Testis (tissue), 3 donors: ENCODE data around the gene LACC1. TPM values are rescaled to one million over a fixed set of nuclear protein-coding genes. Genes with fewer than 3 reads are reported as not detected.

Experiments
- DNase-seq: peaks from one replicate; pipeline ENCODE4 v3.0.0-alpha.2; 2019
- H3K27ac ChIP-seq, 2 donors: fragments of 200-600 bp; sonication (generic); one replicate each; pipeline ENCODE4 v1.5.1; 2019
- H3K27me3 ChIP-seq: fragments of 200-600 bp; sonication (generic); one replicate; pipeline ENCODE4 v1.5.1; 2019
- H3K36me3 ChIP-seq: fragments of 200-600 bp; sonication (generic); one replicate; pipeline ENCODE4 v1.5.1; 2017; ENCODE audit warnings: low read depth; ENCODE audit errors: missing control alignments
- H3K4me1 ChIP-seq: fragments of 200-600 bp; sonication (generic); one replicate; pipeline ENCODE4 v1.5.1; 2019
- H3K4me3 ChIP-seq, 2 donors: fragments of 200-600 bp; sonication (generic); one replicate each; pipeline ENCODE4 v1.5.1; 2017 to 2019
- H3K9me3 ChIP-seq: fragments of 200-600 bp; sonication (generic); one replicate; pipeline ENCODE4 v1.5.1; 2017
- CTCF ChIP-seq, 3 experiments: fragments of 450-650 bp in 2 of 3; fragments of 200-600 bp in 1 of 3; sonication (generic) in 1 of 3; IDR thresholded peaks; one replicate each; pipeline ENCODE4 v1.5.1; 2016 to 2019; ENCODE audit warnings: antibody characterized with exemption in 3 of 3, mild to moderate bottlenecking in 2 of 3, moderate library complexity in 1 of 3
- POLR2A ChIP-seq: fragments of 450-650 bp; IDR thresholded peaks from one replicate; pipeline ENCODE4 v1.6.1; 2017; ENCODE audit warnings: antibody characterized with exemption, mild to moderate bottlenecking, moderate library complexity
- WGBS, 2 donors: methylation state at CpG; one replicate each; pipeline ENCODE4 v1.1.5; 2018; 5-methylcytosine and 5-hydroxymethylcytosine counted together
- intact Hi-C: fragments of 100-400 bp; cut with DNase I; formaldehyde crosslinking; loops from one replicate; pipeline ENCODE4 v1.15.1; 2023; ENCODE audit warnings: low total_unique reads
- polyA plus RNA-seq: library from polyadenylated mRNA; stranded (reverse); fragments of 350-450 nt; fragmentation: Illumina TruSeq; extraction: RNeasy Lipid Tissue Mini Kit (QIAGEN cat#74804); gene quantifications from one replicate; pipeline ENCODE4 v1.2.3, GENCODE V29; 2014; ENCODE audit warnings: low read depth, low replicate concordance; ENCODE audit not compliant: insufficient read depth
- total RNA-seq, 2 donors: library from RNA; depleted of rRNA; stranded (reverse); fragments of >200 nt; gene quantifications; one replicate each; pipeline ENCODE4 v1.2.3, GENCODE V29; 2016

LACC1 gene
- total and polyA plus RNA-seq, 3 donors from 2014 or later, result 6.1 to 34.4 (median 29.1) TPM

GRCh38 chr13:43915451-43915850 is 35.7 kb downstream of the LACC1 start:
- DNase-seq, result no peak
- no peaks in the 10 kb centered on the region for H3K36me3 ChIP-seq

GRCh38 chr13:43916828-43917227 is 37.1 kb downstream of the LACC1 start:
- H3K27ac ChIP-seq, result no peak overlapping the region
- no peaks in the 10 kb centered on the region for H3K36me3 ChIP-seq
- intact Hi-C loops, result no loop called here
- no peaks in the 10 kb centered on the region for H3K9me3 ChIP-seq
- no peak overlapping the region for H3K4me3 ChIP-seq
- no peaks in the 10 kb centered on the region for H3K4me1 ChIP-seq
- WGBS, 2 donors, result 32 to 49% methylated on average over 2 of the region's 2 CpGs
- no peak for DNase-seq
- TF ChIP-seq CTCF (IDR thresholded peaks at IDR 0.05) (no peak), POLR2A (no peak)
- H3K27me3 ChIP-seq, result no peaks in the 10 kb centered on the region

More at GRCh38 chr13:43915451-43915850, 35.7 kb downstream of the LACC1 start:
- TF ChIP-seq CTCF (IDR thresholded peaks at IDR 0.05) (no peak), POLR2A (no peak)
- Histone ChIP-seq H3K4me1 (peaks cover 3% of the 10 kb centered on the region), H3K27ac (no peak overlapping the region), H3K9me3 (no peaks in the 10 kb centered on the region), H3K4me3 (no peak overlapping the region), H3K27me3 (no peaks in the 10 kb centered on the region)
- 43 to 58% methylated on average over 4 to 6 of the region's 6 CpGs for WGBS, 2 donors
- intact Hi-C loops, result no loop called here

GRCh38 chr13:43918636-43919035 is 38.9 kb downstream of the LACC1 start:
- no peak for DNase-seq
- 87 to 88% methylated on average over 5 of the region's 5 CpGs for WGBS, 2 donors
- Histone ChIP-seq H3K4me3 (no peak overlapping the region), H3K9me3 (no peaks in the 10 kb centered on the region), H3K27ac (no peak overlapping the region), H3K27me3 (no peaks in the 10 kb centered on the region), H3K36me3 (no peaks in the 10 kb centered on the region), H3K4me1 (no peaks in the 10 kb centered on the region)
- TF ChIP-seq POLR2A (no peak), CTCF (IDR thresholded peaks at IDR 0.05) (no peak)
- intact Hi-C loops, result no loop called here

- H3K36me3 ChIP-seq, result no peaks in the 10 kb centered on the region
These were observed 41.4 kb downstream of the LACC1 start for GRCh38 chr13:43920965-43921674.

More at GRCh38 chr13:43920965-43921674, 41.4 kb downstream of the LACC1 start:
- no peaks in the 10 kb centered on the region for H3K4me1 ChIP-seq
- no peaks in the 10 kb centered on the region for H3K9me3 ChIP-seq
- 100% methylated on average over 1 of the region's 1 CpG for WGBS, 2 donors
- DNase-seq, result no peak
- H3K4me3 ChIP-seq, result no peak overlapping the region
- no peaks in the 10 kb centered on the region for H3K27me3 ChIP-seq
- intact Hi-C loops, result no loop called here
- no peak for TF ChIP-seq POLR2A
- TF ChIP-seq CTCF (IDR thresholded peaks at IDR 0.05), result no peak
- H3K27ac ChIP-seq, result no peak overlapping the region
